Measurements from ENCODE around the gene OGT. TPM values are rescaled to one million over a fixed set of nuclear protein-coding genes. Genes with fewer than 3 reads are reported as not detected.

The OGT gene
- total RNA-seq, 1 experiment from 2014 or later: 116 TPM

DNA sequence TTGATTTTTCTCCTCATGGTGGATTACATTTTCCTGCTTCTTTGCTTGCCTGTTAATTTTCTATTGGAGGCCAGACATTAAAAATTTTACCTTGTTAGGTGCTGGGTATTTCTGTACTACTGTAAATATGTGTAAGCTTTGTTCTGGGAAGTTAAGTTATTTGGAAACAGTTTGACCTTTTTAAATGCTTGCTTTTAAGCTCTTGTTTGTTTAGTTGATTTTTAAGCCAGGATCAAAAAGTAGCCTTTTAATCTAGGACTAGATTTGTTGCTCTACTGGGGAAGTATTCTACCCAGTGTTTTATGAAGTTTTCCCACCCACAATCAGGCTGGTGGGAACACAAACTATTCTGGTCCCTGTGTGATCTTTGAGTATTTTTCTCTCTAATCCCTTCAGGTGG is 45.1 kb upstream of the OGT start:
- Histone ChIP-seq H3T11ph (ENCODE audit: low read length) (no peak overlapping the region), H3K18ac (ENCODE audit: insufficient read length, low read depth, low read length) (no peak overlapping the region), H3K79me1 (ENCODE audit: insufficient read depth, low read depth, low read length, poor library complexity, severe bottlenecking) (no peaks in the 10 kb centered on the region), H3K79me2 (ENCODE audit: insufficient read depth, low read length) (no peaks in the 10 kb centered on the region), H2AFZ (ENCODE audit: low read length) (no peak overlapping the region), H2BK12ac (ENCODE audit: insufficient read length, low read depth, low read length) (no peak overlapping the region), H3K9me3 (ENCODE audit: control insufficient read depth, low read depth, low read length) (peaks cover 5% of the 10 kb centered on the region), H2AK5ac (ENCODE audit: insufficient read length, low read length) (no peak overlapping the region), H2BK20ac (ENCODE audit: low read depth, low read length, poor library complexity, severe bottlenecking) (no peak overlapping the region), H2BK120ac (ENCODE audit: low read depth, low read length, poor library complexity, severe bottlenecking) (no peak overlapping the region), H3K4me1 (ENCODE audit: insufficient read depth, low read length) (no peaks in the 10 kb centered on the region), H2BK15ac (ENCODE audit: low read depth, low read length) (no peak overlapping the region), H3K4ac (ENCODE audit: low read depth, low read length) (no peak overlapping the region), H3K9ac (ENCODE audit: extremely low read depth, insufficient read length, low read length) (no peak overlapping the region), H4K5ac (ENCODE audit: insufficient read length, low read depth, low read length) (no peak overlapping the region), H3K4me2 (ENCODE audit: insufficient read depth, insufficient read length, low read length) (no peak overlapping the region), H3K27me3 (ENCODE audit: insufficient read depth, low read length) (no peaks in the 10 kb centered on the region), H3K23me2 (ENCODE audit: insufficient read length, low read depth, low read length, poor library complexity, severe bottlenecking) (no peaks in the 10 kb centered on the region), H4K91ac (ENCODE audit: insufficient read length, low read depth, low read length) (no peak overlapping the region), H3K27ac (ENCODE audit: insufficient read length, low read depth, low read length) (no peak overlapping the region), H3K23ac (ENCODE audit: insufficient read length, low read depth, low read length) (no peak overlapping the region), H3K14ac (ENCODE audit: insufficient read depth, low read length) (no peak overlapping the region), H4K8ac (replicated peaks; ENCODE audit: insufficient read length, low read depth, low read length) (no peak overlapping the region), H4K20me1 (ENCODE audit: control insufficient read depth, insufficient read depth, insufficient read length) (no peaks in the 10 kb centered on the region), H3K56ac (ENCODE audit: insufficient read length, low read depth, low read length) (no peak overlapping the region), H2BK5ac (ENCODE audit: insufficient read length, low read length) (no peak overlapping the region)
- Mint-ChIP-seq H3K4me3 (no peak overlapping the region), H3K27ac (no peak overlapping the region), H3K27me3 (ENCODE audit: low read depth) (peaks cover under 1% of the 10 kb centered on the region; the same call in 1 of the 2 replicates), H3K4me1 (no peaks in the 10 kb centered on the region; a peak in 1 of 4 replicates), H3K36me3 (ENCODE audit: insufficient read depth in 1 of 3, low read depth in 3 of 3) (peaks cover 2 to 12% (median 6%) of the 10 kb centered on the region in 3 experiments; a peak in 4 of 7 replicates), H3K9me3 (peaks cover 69 to 77% of the 10 kb centered on the region in 2 experiments)
- no peak for DNase-seq
- TF ChIP-seq, protein P1, sequence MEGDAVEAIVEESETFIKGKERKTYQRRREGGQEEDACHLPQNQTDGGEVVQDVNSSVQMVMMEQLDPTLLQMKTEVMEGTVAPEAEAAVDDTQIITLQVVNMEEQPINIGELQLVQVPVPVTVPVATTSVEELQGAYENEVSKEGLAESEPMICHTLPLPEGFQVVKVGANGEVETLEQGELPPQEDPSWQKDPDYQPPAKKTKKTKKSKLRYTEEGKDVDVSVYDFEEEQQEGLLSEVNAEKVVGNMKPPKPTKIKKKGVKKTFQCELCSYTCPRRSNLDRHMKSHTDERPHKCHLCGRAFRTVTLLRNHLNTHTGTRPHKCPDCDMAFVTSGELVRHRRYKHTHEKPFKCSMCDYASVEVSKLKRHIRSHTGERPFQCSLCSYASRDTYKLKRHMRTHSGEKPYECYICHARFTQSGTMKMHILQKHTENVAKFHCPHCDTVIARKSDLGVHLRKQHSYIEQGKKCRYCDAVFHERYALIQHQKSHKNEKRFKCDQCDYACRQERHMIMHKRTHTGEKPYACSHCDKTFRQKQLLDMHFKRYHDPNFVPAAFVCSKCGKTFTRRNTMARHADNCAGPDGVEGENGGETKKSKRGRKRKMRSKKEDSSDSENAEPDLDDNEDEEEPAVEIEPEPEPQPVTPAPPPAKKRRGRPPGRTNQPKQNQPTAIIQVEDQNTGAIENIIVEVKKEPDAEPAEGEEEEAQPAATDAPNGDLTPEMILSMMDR (conservative IDR thresholded peaks at IDR 0.05): no peak
